SK-N-SH (cell line): ENCODE results near the gene OAS2. TPM values are rescaled to one million over a fixed set of nuclear protein-coding genes. Genes with fewer than 3 reads are reported as not detected.

Source experiments
- CTCF ChIA-PET: fragments of 300-600, 350-600 bp; formaldehyde crosslinking; extraction: SDS; loops from one replicate; lab custom pipeline; 2021; lab: Yijun Ruan, JAX
- POLR2A ChIA-PET: fragments of 350-600 bp; sonication (Branson Sonifier 250); formaldehyde crosslinking; extraction: SDS; loops from one replicate; lab custom pipeline; 2020; ENCODE audit warnings: antibody characterized with exemption, inconsistent platforms; lab: Yijun Ruan, JAX
- DNase-seq: peaks from one replicate; pipeline ENCODE4 v3.0.0; 2012
- H2AFZ ChIP-seq: fragments of 200-600 bp; sonication (generic); 2 replicates; pipeline ENCODE4 v1.8.1; 2016; ENCODE audit warnings: antibody characterized with exemption, mild to moderate bottlenecking, low read depth
- H3F3A ChIP-seq: fragments of 200-600 bp; sonication (generic); replicated peaks from 2 replicates; pipeline ENCODE3; 2016; ENCODE audit warnings: antibody characterized with exemption, mild to moderate bottlenecking; ENCODE audit not compliant: insufficient read depth
- H3K27ac ChIP-seq, 2 experiments: fragments of 200-500 bp in 1 of 2; fragments of 200-600 bp in 1 of 2; sonication (Bioruptor generic) in 1 of 2; sonication (generic), shearing (Covaris generic) in 1 of 2; 2 replicates each; pipeline versions ENCODE4 v1.5.1 to v1.6.1; 2014 to 2016; ENCODE audit warnings: low read depth in 2 of 2, inconsistent platforms in 1 of 2, low read length in 1 of 2, mild to moderate bottlenecking in 1 of 2, mixed read lengths in 1 of 2
- H3K27me3 ChIP-seq: fragments of 200-600 bp; sonication (generic), shearing (Covaris generic); 2 replicates; pipeline ENCODE4 v1.6.1; 2016; ENCODE audit warnings: mixed run types; ENCODE audit not compliant: insufficient read depth
- H3K36me3 ChIP-seq, 2 experiments: fragments of 200-500 bp in 1 of 2; fragments of 200-600 bp in 1 of 2; sonication (Bioruptor generic) in 1 of 2; sonication (generic) in 1 of 2; replicated peaks in 1 of 2; 2 replicates each; pipeline versions ENCODE3 to v1.5.1; 2014 to 2016; ENCODE audit warnings: low read length in 1 of 2, mild to moderate bottlenecking in 1 of 2; ENCODE audit not compliant: insufficient read depth in 2 of 2, control insufficient read depth in 1 of 2
- H3K4me1 ChIP-seq, 2 experiments: fragments of 200-500 bp in 1 of 2; fragments of 200-600 bp in 1 of 2; sonication (Bioruptor generic) in 1 of 2; sonication (generic), shearing (Covaris generic) in 1 of 2; 2 replicates each; pipeline versions ENCODE4 v1.5.1 to v1.6.1; 2014 to 2016; ENCODE audit warnings: low read depth in 1 of 2, low read length in 1 of 2, mixed run types in 1 of 2; ENCODE audit not compliant: insufficient read depth in 2 of 2, control insufficient read depth in 1 of 2
- H3K4me2 ChIP-seq: fragments of 200-600 bp; sonication (generic), shearing (Covaris generic); 2 replicates; pipeline ENCODE4 v1.6.1; 2017; ENCODE audit warnings: mixed run types
- H3K4me3 ChIP-seq, 2 experiments: fragments of 200-500 bp in 1 of 2; fragments of 200-600 bp in 1 of 2; sonication (Bioruptor generic) in 1 of 2; sonication (generic), shearing (Covaris generic) in 1 of 2; 2 replicates each; pipeline versions ENCODE4 v1.5.1 to v1.8.1; 2014 to 2016; ENCODE audit warnings: low read depth in 2 of 2, inconsistent platforms in 1 of 2, low read length in 1 of 2, mild to moderate bottlenecking in 1 of 2, mixed read lengths in 1 of 2, moderate library complexity in 1 of 2
- H3K79me2 ChIP-seq: fragments of 200-600 bp; sonication (generic); 2 replicates; pipeline ENCODE4 v1.8.1; 2017; ENCODE audit warnings: mild to moderate bottlenecking; ENCODE audit not compliant: insufficient read depth
- H3K9ac ChIP-seq: fragments of 200-600 bp; sonication (generic); 2 replicates; pipeline ENCODE4 v1.6.1; 2017; ENCODE audit warnings: mixed run types
- H3K9me2 ChIP-seq: fragments of 200-600 bp; sonication (generic); 2 replicates; pipeline ENCODE4 v1.6.1; 2017; ENCODE audit warnings: mixed run types
- H3K9me3 ChIP-seq: fragments of 200-600 bp; sonication (generic); 2 replicates; pipeline ENCODE4 v1.6.1; 2017; ENCODE audit warnings: mixed run types, mild to moderate bottlenecking, moderate library complexity
- H4K20me1 ChIP-seq: fragments of 200-600 bp; sonication (generic); 2 replicates; pipeline ENCODE4 v1.6.1; 2017; ENCODE audit warnings: mild to moderate bottlenecking, mixed run types; ENCODE audit not compliant: insufficient read depth
- CTCF ChIP-seq: fragments of 200-600 bp; sonication (generic); IDR thresholded peaks from 2 replicates; pipeline ENCODE4 v1.6.1; 2017; ENCODE audit warnings: antibody characterized with exemption, mild to moderate bottlenecking, moderate library complexity
- EP300 ChIP-seq, 2 experiments: IDR thresholded peaks; 2 replicates each; pipeline versions ENCODE4 v1.4.0 to v1.6.1; 2012; ENCODE audit warnings: borderline replicate concordance in 1 of 2, low read depth in 1 of 2, low read length in 1 of 2
- FOSL2 ChIP-seq: IDR thresholded peaks from 2 replicates; pipeline ENCODE4 v1.4.0; 2012; ENCODE audit warnings: low read depth, mild to moderate bottlenecking, moderate library complexity, borderline replicate concordance
- FOXJ3 ChIP-seq: sonication (generic); formaldehyde crosslinking; IDR thresholded peaks from 2 replicates; pipeline ENCODE4 v1.5.1; 2020; ENCODE audit warnings: mild to moderate bottlenecking, missing genetic modification reagents
- FOXM1 ChIP-seq: IDR thresholded peaks from 2 replicates; pipeline ENCODE4 v1.4.0; 2012; ENCODE audit warnings: low read depth, mild to moderate bottlenecking
- GATA2 ChIP-seq: sonication (generic); formaldehyde crosslinking; IDR thresholded peaks from 2 replicates; pipeline ENCODE4 v1.5.0; 2020; ENCODE audit warnings: mild to moderate bottlenecking, missing genetic modification reagents
- JUND ChIP-seq: IDR thresholded peaks from 2 replicates; pipeline ENCODE4 v1.4.0; 2012
- MEF2A ChIP-seq: IDR thresholded peaks from 2 replicates; pipeline ENCODE4 v1.4.0; 2012; ENCODE audit warnings: low read depth, borderline replicate concordance
- MXI1 ChIP-seq: IDR thresholded peaks from 2 replicates; pipeline ENCODE4 v1.6.1; 2012; ENCODE audit warnings: mild to moderate bottlenecking, low read depth, low read length, improper control_type of control experiment
- PBX3 ChIP-seq: IDR thresholded peaks from 2 replicates; pipeline ENCODE4; 2012
- POLR2AphosphoS5 ChIP-seq: IDR thresholded peaks from 2 replicates; pipeline ENCODE4 v1.6.1; 2012; ENCODE audit warnings: low read depth, low read length
- RCOR1 ChIP-seq: fragments of 150-350 bp; IDR thresholded peaks from 2 replicates; pipeline ENCODE4 v1.6.1; 2017; ENCODE audit warnings: antibody characterized with exemption, low read length
- REST ChIP-seq: IDR thresholded peaks from 2 replicates; pipeline ENCODE4 v1.6.1; 2012; ENCODE audit warnings: mild to moderate bottlenecking, low read depth, low read length, moderate library complexity
- RXRA ChIP-seq: IDR thresholded peaks from 2 replicates; pipeline ENCODE4 v1.4.0; 2012; ENCODE audit warnings: low read depth, mild to moderate bottlenecking, borderline replicate concordance
- SMC3 ChIP-seq: IDR thresholded peaks from 2 replicates; pipeline ENCODE4 v1.6.1; 2012; ENCODE audit warnings: low read depth, low read length, improper control_type of control experiment
- TAF1 ChIP-seq: IDR thresholded peaks from 2 replicates; pipeline ENCODE4 v1.6.1; 2012; ENCODE audit warnings: low read depth, mild to moderate bottlenecking, low read length, moderate library complexity, borderline replicate concordance
- TEAD4 ChIP-seq: IDR thresholded peaks from 2 replicates; pipeline ENCODE4 v1.4.0; 2012; ENCODE audit warnings: mild to moderate bottlenecking, borderline replicate concordance; ENCODE audit not compliant: insufficient read depth
- USF1 ChIP-seq: IDR thresholded peaks from 2 replicates; pipeline ENCODE4 v1.4.0; 2012; ENCODE audit warnings: low read depth, borderline replicate concordance
- WGBS: methylation state at CpG from one replicate; pipeline ENCODE4 v1.1.6; 2017; ENCODE audit warnings: low lambda C conversion rate; 5-methylcytosine and 5-hydroxymethylcytosine counted together
- polyA plus RNA-seq, 3 experiments: library from polyadenylated mRNA; depleted of rRNA; stranded (reverse); fragments of >200 nt; gene quantifications; 2 replicates each; pipeline ENCODE4 v1.2.3, GENCODE V29; 2012

Gene OAS2
- polyA plus RNA-seq, 1 of the 3 experiments (the other 2 are of a cell fraction) = not detected

- ChIA-PET POLR2A (no interaction called here), CTCF (no interaction called here)
- Histone ChIP-seq H3K4me2 (no peak overlapping the region), H4K20me1 (no peaks in the 10 kb centered on the region), H3K9ac (no peak overlapping the region), H3F3A (no peaks in the 10 kb centered on the region), H3K27me3 (no peaks in the 10 kb centered on the region), H3K79me2 (no peaks in the 10 kb centered on the region), H3K4me1 (no peaks in the 10 kb centered on the region), H3K27ac (no peak overlapping the region), H2AFZ (no peak overlapping the region), H3K9me3 (no peaks in the 10 kb centered on the region), H3K4me3 (no peak overlapping the region), H3K36me3 (no peaks in the 10 kb centered on the region), H3K9me2 (no peaks in the 10 kb centered on the region)
- 32% methylated on average over 8 of the region's 8 CpGs for WGBS
- TF ChIP-seq TAF1 = no peak
- TF ChIP-seq PBX3 = no peak
- TF ChIP-seq FOXM1 = no peak
- TF ChIP-seq TEAD4 = no peak
- no peak for TF ChIP-seq SMC3
- no peak for TF ChIP-seq EP300 (IDR thresholded peaks at IDR 0.05; ENCODE audit: borderline replicate concordance in 1 of 2, low read depth in 1 of 2, low read length in 1 of 2)
- TF ChIP-seq JUND = no peak
- TF ChIP-seq FOSL2 = no peak
- no peak for TF ChIP-seq USF1
- no peak for TF ChIP-seq REST
- no peak for TF ChIP-seq RCOR1
- no peak for DNase-seq
These were observed 18.2 kb downstream of the OAS2 start for GRCh38 chr12:112996501-112996900.

- H3K9me3 ChIP-seq = no peaks in the 10 kb centered on the region
- H3K4me1 ChIP-seq = no peaks in the 10 kb centered on the region
- H3K27ac ChIP-seq = no peak overlapping the region
- no peak overlapping the region for H3K4me3 ChIP-seq
- H3K36me3 ChIP-seq = no peaks in the 10 kb centered on the region
- H3K27me3 ChIP-seq = no peaks in the 10 kb centered on the region
- no peak overlapping the region for H2AFZ ChIP-seq
- no peak for DNase-seq
- no peak overlapping the region for H3K4me2 ChIP-seq
- POLR2A ChIA-PET = no interaction called here
- H4K20me1 ChIP-seq = no peaks in the 10 kb centered on the region
- CTCF ChIA-PET = interaction anchor here (0.6 to 1.6 kb wide), 4 partner anchors 10 to 161 kb away, joined by 3 to 8 read pairs (median 4); no protein-coding TSS in a partner anchor
- no peaks in the 10 kb centered on the region for H3K9me2 ChIP-seq
- H3K9ac ChIP-seq = no peak overlapping the region
- H3F3A ChIP-seq = no peaks in the 10 kb centered on the region
- 56% methylated on average over 7 of the region's 7 CpGs for WGBS
- H3K79me2 ChIP-seq = no peaks in the 10 kb centered on the region
- no peak for TF ChIP-seq JUND
- TF ChIP-seq FOSL2 = no peak
- TF ChIP-seq RXRA = no peak
- no peak for TF ChIP-seq MXI1
- no peak for TF ChIP-seq SMC3
- no peak for TF ChIP-seq FOXJ3 (CRISPR knock-in tag)
- TF ChIP-seq MEF2A = no peak
- no peak for TF ChIP-seq FOXM1
- TF ChIP-seq GATA2 = no peak
- no peak for TF ChIP-seq TAF1
- TF ChIP-seq CTCF = no peak
- TF ChIP-seq POLR2AphosphoS5 = no peak
- TF ChIP-seq USF1 = no peak
These were observed 19.2 kb downstream of the OAS2 start for GRCh38 chr12:112997506-112997905.
